ENCODE measurements around the gene HMCN1.

- no peak for TF ChIP-seq POLR2AphosphoS5 (IDR thresholded peaks at IDR 0.05; ENCODE audit: low read depth)
- TF ChIP-seq CTCF (conservative IDR thresholded peaks at IDR 0.05; ENCODE audit: low read depth in 2 of 2) = no peak
- no peak for TF ChIP-seq REST (IDR thresholded peaks at IDR 0.05; ENCODE audit: unreplicated experiment)
- no peak for TF ChIP-seq EZH2 (IDR thresholded peaks at IDR 0.05; ENCODE audit: low read depth, unreplicated experiment)
- TF ChIP-seq NANOG (IDR thresholded peaks at IDR 0.05; ENCODE audit: borderline replicate concordance) = no peak
- no peak for TF ChIP-seq EZH2phosphoT487 (IDR thresholded peaks at IDR 0.05; ENCODE audit: unreplicated experiment)
- no peak for TF ChIP-seq CREB1 (CRISPR knock-in tag; IDR thresholded peaks at IDR 0.05; ENCODE audit: low read depth)
- TF ChIP-seq STAT1 (IDR thresholded peaks at IDR 0.05; ENCODE audit: unreplicated experiment) = no peak
- no peak for TF ChIP-seq ZNF331 (CRISPR knock-in tag; IDR thresholded peaks at IDR 0.05; ENCODE audit: low read depth)
- TF ChIP-seq JUNB (IDR thresholded peaks at IDR 0.05; ENCODE audit: unreplicated experiment) = no peak
- TF ChIP-seq ZNF114 (CRISPR knock-in tag; IDR thresholded peaks at IDR 0.05) = no peak
Measured at GRCh38 chr1:186240436-186240835, 506.2 kb downstream of the HMCN1 start.
